Liver (tissue), 9 donors: ENCODE results near the gene PDCL3. TPM values are rescaled to one million over a fixed set of nuclear protein-coding genes. Genes with fewer than 3 reads are reported as not detected.

Experiments
- DNase-seq: peaks from one replicate; pipeline ENCODE4 v3.0.0-alpha.2; 2017; ENCODE audit warnings: low spot score
- H3K27ac ChIP-seq, 2 donors: one replicate each; pipeline ENCODE4 v1.7.0; 2013; ENCODE audit warnings: inconsistent platforms in 2 of 2, low read length in 2 of 2, control low read depth in 1 of 2, low read depth in 1 of 2, mild to moderate bottlenecking in 1 of 2
- H3K27me3 ChIP-seq, 4 donors: one replicate each; pipeline versions ENCODE4 v1.6.1 to v1.7.0; 2013; ENCODE audit warnings: low read length in 3 of 4, inconsistent platforms in 1 of 4, mild to moderate bottlenecking in 1 of 4, moderate library complexity in 1 of 4; ENCODE audit not compliant: control insufficient read depth in 4 of 4, insufficient read depth in 4 of 4
- H3K36me3 ChIP-seq, 4 donors: one replicate each; pipeline versions ENCODE4 v1.6.1 to v1.7.0; 2013; ENCODE audit warnings: low read length in 3 of 4, mild to moderate bottlenecking in 3 of 4, low read depth in 1 of 4, moderate library complexity in 1 of 4; ENCODE audit not compliant: control insufficient read depth in 4 of 4, insufficient read depth in 3 of 4
- H3K4me1 ChIP-seq, 4 donors: one replicate each; pipeline versions ENCODE4 v1.6.1 to v1.7.0; 2013; ENCODE audit warnings: low read length in 3 of 4, mild to moderate bottlenecking in 3 of 4, moderate library complexity in 1 of 4; ENCODE audit not compliant: control insufficient read depth in 4 of 4, insufficient read depth in 4 of 4
- H3K4me3 ChIP-seq, 3 donors: one replicate each; pipeline versions ENCODE4 v1.6.1 to v1.7.0; 2013; ENCODE audit warnings: low read length in 3 of 3, control low read depth in 1 of 3, low read depth in 1 of 3, mild to moderate bottlenecking in 1 of 3
- H3K9ac ChIP-seq, 2 donors: one replicate each; pipeline ENCODE4 v1.7.0; 2013; ENCODE audit warnings: low read length in 2 of 2, mild to moderate bottlenecking in 2 of 2, moderate library complexity in 2 of 2, control low read depth in 1 of 2, low read depth in 1 of 2
- H3K9me3 ChIP-seq, 4 donors: one replicate each; pipeline versions ENCODE4 v1.6.1 to v1.7.0; 2013; ENCODE audit warnings: low read length in 3 of 4; ENCODE audit not compliant: control insufficient read depth in 4 of 4
- EGR1 ChIP-seq, 2 donors: IDR thresholded peaks; 2 replicates each; pipeline ENCODE4 v1.6.1; 2016 to 2018; ENCODE audit warnings: antibody characterized with exemption in 2 of 2, low read depth in 2 of 2
- FOXA1 ChIP-seq: IDR thresholded peaks from 2 replicates; pipeline ENCODE4 v1.6.1; 2016; ENCODE audit warnings: antibody characterized with exemption
- FOXA2 ChIP-seq: IDR thresholded peaks from 2 replicates; pipeline ENCODE4 v1.6.1; 2016; ENCODE audit warnings: antibody characterized with exemption
- GABPA ChIP-seq, 2 donors: IDR thresholded peaks in 1 of 2; conservative IDR thresholded peaks in 1 of 2; 2 replicates each; pipeline ENCODE4 v1.6.1; 2016; ENCODE audit warnings: antibody characterized with exemption in 2 of 2, mild to moderate bottlenecking in 1 of 2, moderate library complexity in 1 of 2
- HNF4A ChIP-seq, 2 donors: conservative IDR thresholded peaks; 2 replicates each; pipeline ENCODE4 v1.6.1; 2016; ENCODE audit warnings: antibody characterized with exemption in 2 of 2, mild to moderate bottlenecking in 2 of 2
- HNF4G ChIP-seq: IDR thresholded peaks from 2 replicates; pipeline ENCODE4 v1.6.1; 2016; ENCODE audit warnings: antibody characterized with exemption
- JUND ChIP-seq, 2 donors: IDR thresholded peaks; 2 replicates each; pipeline ENCODE4 v1.6.1; 2016; ENCODE audit warnings: antibody characterized with exemption in 2 of 2
- NR2F2 ChIP-seq: IDR thresholded peaks from 2 replicates; pipeline ENCODE4 v1.6.1; 2016; ENCODE audit warnings: antibody characterized with exemption
- RAD21 ChIP-seq, 2 donors: IDR thresholded peaks; 2 replicates each; pipeline ENCODE4 v1.6.1; 2016; ENCODE audit warnings: antibody characterized with exemption in 2 of 2, mild to moderate bottlenecking in 2 of 2
- RXRA ChIP-seq, 2 donors: IDR thresholded peaks; 2 replicates each; pipeline ENCODE4 v1.6.1; 2017 to 2018; ENCODE audit warnings: antibody characterized with exemption in 2 of 2, mild to moderate bottlenecking in 1 of 2
- SP1 ChIP-seq: IDR thresholded peaks from 2 replicates; pipeline ENCODE4 v1.6.1; 2018; ENCODE audit warnings: antibody characterized with exemption, mild to moderate bottlenecking
- YY1 ChIP-seq: IDR thresholded peaks from 2 replicates; pipeline ENCODE4 v1.6.1; 2016; ENCODE audit warnings: antibody characterized with exemption, mild to moderate bottlenecking
- WGBS: extraction: QIAGEN DNeasy Blood & Tissue Kit; methylation state at CpG from one replicate; pipeline ENCODE4 v1.1.7; 2013; 5-methylcytosine and 5-hydroxymethylcytosine counted together
- polyA plus RNA-seq, 2 donors: library from polyadenylated mRNA; stranded (reverse) in 1 of 2; unstranded in 1 of 2; fragments of 200-250 nt in 1 of 2; fragments of >200 nt in 1 of 2; fragmentation: Nextera tagmentation in 1 of 2; extraction: Ambion mirVana in 1 of 2; gene quantifications; one replicate each; pipeline versions ENCODE4 v1.2.1 to v1.2.3, GENCODE V29; 2013 to 2015
- total RNA-seq, 2 donors: library from RNA; depleted of rRNA; stranded (reverse); fragments of >200 nt; gene quantifications; one replicate each; pipeline ENCODE4 v1.2.3, GENCODE V29; 2014
- TF ChIP-seq, protein P1 (sequence below): IDR thresholded peaks from 2 replicates; pipeline ENCODE4 v1.6.1; 2016; ENCODE audit warnings: antibody characterized with exemption
- TF ChIP-seq, protein P2 (sequence below): fragments of 150-350 bp; IDR thresholded peaks from 2 replicates; pipeline ENCODE4 v1.5.1; 2017; ENCODE audit warnings: improper control_type of control experiment, low read depth, low read length; ENCODE audit not compliant: missing input control
- TF ChIP-seq, protein P3 (sequence below): IDR thresholded peaks from 2 replicates; pipeline ENCODE4 v1.6.1; 2016; ENCODE audit warnings: antibody characterized with exemption
- TF ChIP-seq, protein P4 (sequence below): IDR thresholded peaks from 2 replicates; pipeline ENCODE4 v1.6.1; 2016; ENCODE audit warnings: antibody characterized with exemption
- donor health status: healthy.
- donor health status: healthy.
- donor health status: healthy.
- donor health status: healthy.
- donor health status: healthy.

PDCL3 gene
- total and polyA plus RNA-seq, 4 donors = 4.2 to 12.3 (median 7.0) TPM

DNA sequence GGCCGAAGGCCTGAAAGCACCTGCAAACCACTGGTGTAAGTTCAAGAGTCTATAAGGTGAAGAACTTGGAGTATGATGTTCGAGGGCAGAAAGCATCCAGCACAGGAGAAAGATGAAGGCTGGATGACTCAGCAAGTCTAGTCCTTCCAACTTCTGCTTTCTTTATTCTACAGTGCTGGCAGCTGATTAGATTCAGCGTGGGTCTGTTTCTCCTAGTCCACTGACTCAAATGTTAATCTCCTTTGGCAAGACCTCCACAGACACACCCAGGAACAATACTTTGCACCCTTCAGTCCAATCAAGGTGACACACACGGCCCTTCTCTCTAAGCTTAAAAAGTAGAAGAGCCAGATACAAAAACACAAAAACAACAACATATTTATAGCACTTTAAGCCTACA lies 49.1 kb upstream of the PDCL3 start:
- no peak for DNase-seq

DNA sequence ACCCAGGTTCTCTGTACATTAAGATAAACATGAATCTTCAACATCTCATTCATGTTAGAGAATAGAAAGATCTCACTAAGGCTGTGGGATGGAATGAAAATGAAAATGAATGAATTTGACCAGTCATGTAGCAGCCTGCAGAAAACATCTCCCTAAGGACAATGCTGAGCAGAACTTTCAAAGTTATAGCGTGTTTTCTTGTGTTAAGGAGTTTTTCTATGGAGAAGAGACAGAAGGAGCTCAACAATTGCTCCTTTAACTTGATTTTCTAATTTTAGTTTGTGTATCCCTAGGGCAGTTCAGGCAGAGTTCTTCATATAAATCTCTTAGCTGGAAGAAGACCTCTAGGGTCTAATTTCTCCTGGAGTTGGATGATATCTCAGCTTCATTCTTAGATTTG lies 45.2 kb upstream of the PDCL3 start:
- Histone ChIP-seq H3K27me3 (no peaks in the 10 kb centered on the region), H3K27ac (no peak overlapping the region), H3K4me3 (no peak overlapping the region), H3K4me1 (no peaks in the 10 kb centered on the region), H3K36me3 (no peaks in the 10 kb centered on the region), H3K9me3 (no peaks in the 10 kb centered on the region), H3K9ac (no peak overlapping the region)
- TF ChIP-seq NR2F2 (no peak), SP1 (no peak)
- DNase-seq = no peak
- 72% methylated on average over 1 of the region's 1 CpG for WGBS

More for the DNA sequence above, 49.1 kb upstream of the PDCL3 start:
- Histone ChIP-seq H3K4me1 (no peaks in the 10 kb centered on the region), H3K4me3 (no peak overlapping the region), H3K36me3 (no peaks in the 10 kb centered on the region), H3K9me3 (peaks cover 0 to 2% (median 0%) of the 10 kb centered on the region in 4 donors), H3K27ac (no peak overlapping the region), H3K9ac (no peak overlapping the region), H3K27me3 (peaks cover 0 to under 1% (median 0%) of the 10 kb centered on the region in 4 donors)
- 67% methylated on average over 4 of the region's 4 CpGs for WGBS
- no peak for TF ChIP-seq RAD21 (IDR thresholded peaks at IDR 0.05)
- TF ChIP-seq HNF4A (conservative IDR thresholded peaks at IDR 0.05) = no peak
- no peak for TF ChIP-seq HNF4G
- TF ChIP-seq RXRA (IDR thresholded peaks at IDR 0.05) = no peak
- no peak for TF ChIP-seq NR2F2
- no peak for TF ChIP-seq FOXA2
- TF ChIP-seq, protein P1, sequence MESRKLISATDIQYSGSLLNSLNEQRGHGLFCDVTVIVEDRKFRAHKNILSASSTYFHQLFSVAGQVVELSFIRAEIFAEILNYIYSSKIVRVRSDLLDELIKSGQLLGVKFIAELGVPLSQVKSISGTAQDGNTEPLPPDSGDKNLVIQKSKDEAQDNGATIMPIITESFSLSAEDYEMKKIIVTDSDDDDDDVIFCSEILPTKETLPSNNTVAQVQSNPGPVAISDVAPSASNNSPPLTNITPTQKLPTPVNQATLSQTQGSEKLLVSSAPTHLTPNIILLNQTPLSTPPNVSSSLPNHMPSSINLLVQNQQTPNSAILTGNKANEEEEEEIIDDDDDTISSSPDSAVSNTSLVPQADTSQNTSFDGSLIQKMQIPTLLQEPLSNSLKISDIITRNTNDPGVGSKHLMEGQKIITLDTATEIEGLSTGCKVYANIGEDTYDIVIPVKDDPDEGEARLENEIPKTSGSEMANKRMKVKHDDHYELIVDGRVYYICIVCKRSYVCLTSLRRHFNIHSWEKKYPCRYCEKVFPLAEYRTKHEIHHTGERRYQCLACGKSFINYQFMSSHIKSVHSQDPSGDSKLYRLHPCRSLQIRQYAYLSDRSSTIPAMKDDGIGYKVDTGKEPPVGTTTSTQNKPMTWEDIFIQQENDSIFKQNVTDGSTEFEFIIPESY = no peak
- TF ChIP-seq JUND (IDR thresholded peaks at IDR 0.05) = no peak
- no peak for TF ChIP-seq YY1
- no peak for TF ChIP-seq EGR1 (IDR thresholded peaks at IDR 0.05; ENCODE audit: low read depth in 2 of 2)
- TF ChIP-seq, protein P2, sequence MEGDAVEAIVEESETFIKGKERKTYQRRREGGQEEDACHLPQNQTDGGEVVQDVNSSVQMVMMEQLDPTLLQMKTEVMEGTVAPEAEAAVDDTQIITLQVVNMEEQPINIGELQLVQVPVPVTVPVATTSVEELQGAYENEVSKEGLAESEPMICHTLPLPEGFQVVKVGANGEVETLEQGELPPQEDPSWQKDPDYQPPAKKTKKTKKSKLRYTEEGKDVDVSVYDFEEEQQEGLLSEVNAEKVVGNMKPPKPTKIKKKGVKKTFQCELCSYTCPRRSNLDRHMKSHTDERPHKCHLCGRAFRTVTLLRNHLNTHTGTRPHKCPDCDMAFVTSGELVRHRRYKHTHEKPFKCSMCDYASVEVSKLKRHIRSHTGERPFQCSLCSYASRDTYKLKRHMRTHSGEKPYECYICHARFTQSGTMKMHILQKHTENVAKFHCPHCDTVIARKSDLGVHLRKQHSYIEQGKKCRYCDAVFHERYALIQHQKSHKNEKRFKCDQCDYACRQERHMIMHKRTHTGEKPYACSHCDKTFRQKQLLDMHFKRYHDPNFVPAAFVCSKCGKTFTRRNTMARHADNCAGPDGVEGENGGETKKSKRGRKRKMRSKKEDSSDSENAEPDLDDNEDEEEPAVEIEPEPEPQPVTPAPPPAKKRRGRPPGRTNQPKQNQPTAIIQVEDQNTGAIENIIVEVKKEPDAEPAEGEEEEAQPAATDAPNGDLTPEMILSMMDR = no peak
- TF ChIP-seq FOXA1 = no peak

DNA sequence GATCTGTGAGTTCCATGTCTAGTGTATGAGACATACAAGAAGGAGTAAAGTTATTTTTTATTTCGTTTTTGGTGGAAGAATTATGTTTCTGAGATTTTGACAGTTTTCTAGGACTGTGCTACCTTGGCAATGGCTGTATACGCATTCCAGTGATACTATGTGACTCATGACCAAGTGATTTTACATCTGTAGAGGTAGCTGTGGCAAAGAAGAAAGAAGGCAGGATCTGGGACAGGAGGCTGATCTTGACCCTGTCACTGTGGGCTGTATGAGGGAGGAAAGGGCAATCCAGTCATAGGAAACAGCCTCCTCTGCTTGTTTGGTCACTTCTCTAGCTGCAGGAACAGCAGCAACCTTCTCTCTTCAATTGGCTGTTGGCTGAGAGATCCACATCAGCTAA lies 44.0 kb upstream of the PDCL3 start:
- H3K27me3 ChIP-seq = no peaks in the 10 kb centered on the region
- H3K4me3 ChIP-seq = no peak overlapping the region
- no peaks in the 10 kb centered on the region for H3K9me3 ChIP-seq
- DNase-seq = no peak
- WGBS = 55% methylated on average over 2 of the region's 2 CpGs
- H3K27ac ChIP-seq = no peak overlapping the region
- H3K9ac ChIP-seq = no peak overlapping the region
- no peaks in the 10 kb centered on the region for H3K4me1 ChIP-seq
- H3K36me3 ChIP-seq = no peaks in the 10 kb centered on the region
- TF ChIP-seq RXRA (IDR thresholded peaks at IDR 0.05) (no peak), YY1 (no peak), HNF4G (no peak), GABPA (IDR thresholded peaks at IDR 0.05 in 1 of 2, conservative IDR thresholded peaks at IDR 0.05 in 1 of 2) (no peak), HNF4A (conservative IDR thresholded peaks at IDR 0.05) (no peak), FOXA2 (no peak)
- TF ChIP-seq, protein P3, sequence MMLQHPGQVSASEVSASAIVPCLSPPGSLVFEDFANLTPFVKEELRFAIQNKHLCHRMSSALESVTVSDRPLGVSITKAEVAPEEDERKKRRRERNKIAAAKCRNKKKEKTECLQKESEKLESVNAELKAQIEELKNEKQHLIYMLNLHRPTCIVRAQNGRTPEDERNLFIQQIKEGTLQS = no peak
- TF ChIP-seq, protein P2 = no peak
- TF ChIP-seq, protein P4, sequence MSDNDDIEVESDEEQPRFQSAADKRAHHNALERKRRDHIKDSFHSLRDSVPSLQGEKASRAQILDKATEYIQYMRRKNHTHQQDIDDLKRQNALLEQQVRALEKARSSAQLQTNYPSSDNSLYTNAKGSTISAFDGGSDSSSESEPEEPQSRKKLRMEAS = no peak
- TF ChIP-seq, protein P1 = no peak
